Transverse colon (tissue), 4 donors: ENCODE data around the gene BRD8. TPM values are rescaled to one million over a fixed set of nuclear protein-coding genes. Genes with fewer than 3 reads are reported as not detected.

Experiments used
- DNase-seq: peaks from one replicate; pipeline ENCODE4 v3.0.0-alpha.2; 2019
- H3K27ac ChIP-seq, 4 donors: fragments of 200-600 bp; sonication (generic); 2 replicates each; pipeline ENCODE4 v1.5.1; 2016 to 2018; ENCODE audit warnings: inconsistent platforms in 4 of 4
- H3K27me3 ChIP-seq: fragments of 200-600 bp; sonication (generic); 2 replicates; pipeline ENCODE4 v1.5.1; 2017; ENCODE audit warnings: inconsistent platforms
- H3K36me3 ChIP-seq, 4 donors: fragments of 200-600 bp; sonication (generic); 2 replicates each; pipeline ENCODE4 v1.5.1; 2017 to 2019; ENCODE audit warnings: inconsistent platforms in 4 of 4
- H3K4me1 ChIP-seq, 4 donors: fragments of 200-600 bp; sonication (generic); 2 replicates each; pipeline ENCODE4 v1.5.1; 2017 to 2020; ENCODE audit warnings: inconsistent platforms in 4 of 4
- H3K4me3 ChIP-seq, 4 donors: fragments of 200-600 bp; sonication (generic); 1 replicate in 1 of 4; 2 replicates in 3 of 4; pipeline versions ENCODE4 v1.5.1 to v1.6.1; 2017 to 2019; ENCODE audit warnings: inconsistent platforms in 4 of 4
- H3K9me3 ChIP-seq, 2 donors: fragments of 200-600 bp; sonication (generic); 2 replicates each; pipeline ENCODE4 v1.5.1; 2017 to 2019; ENCODE audit warnings: inconsistent platforms in 2 of 2
- EP300 ChIP-seq: sonication (generic); formaldehyde crosslinking; IDR thresholded peaks from one replicate; pipeline ENCODE4 v1.6.1; 2017; ENCODE audit warnings: antibody characterized with exemption, low read depth
- POLR2A ChIP-seq: fragments of 450-650 bp; IDR thresholded peaks from one replicate; pipeline ENCODE4 v1.6.1; 2016; ENCODE audit warnings: antibody characterized with exemption, mild to moderate bottlenecking, moderate library complexity
- POLR2AphosphoS5 ChIP-seq, 3 donors: sonication (generic); formaldehyde crosslinking; IDR thresholded peaks; one replicate each; pipeline ENCODE4 v1.6.1; 2016; ENCODE audit warnings: antibody characterized with exemption in 3 of 3
- WGBS, 2 donors: methylation state at CpG; one replicate each; pipeline ENCODE4 v1.1.5; 2018; ENCODE audit warnings: low coverage in 1 of 2; 5-methylcytosine and 5-hydroxymethylcytosine counted together
- in situ Hi-C, 4 donors: fragments of 200-750 bp; cut with MboI; loops; one replicate each; pipeline versions ENCODE4 v1.15.0 to v1.15.1; 2017; ENCODE audit warnings: low sequenced_read_pairs in 3 of 4, low pct_ligation_motif_present in 1 of 4, low pct_unique_long_range_greater_than_20kb in 1 of 4
- intact Hi-C: fragments of 100-400 bp; cut with DNase I; formaldehyde crosslinking; loops from one replicate; pipeline ENCODE4 v1.15.1; 2023; ENCODE audit warnings: low total_unique reads
- total RNA-seq, 4 donors: library from RNA; depleted of rRNA; stranded (reverse); fragments of >200 nt; gene quantifications; one replicate each; pipeline ENCODE4 v1.1.0, GENCODE V29; 2016
- TF ChIP-seq, protein P1 (sequence below), 5 experiments: fragments of 200-600 bp in 3 of 5; fragments of 450-650 bp in 2 of 5; sonication (generic) in 3 of 5; IDR thresholded peaks; 1 replicate in 2 of 5; 2 replicates in 3 of 5; pipeline ENCODE4 v1.5.1; 2016 to 2017; ENCODE audit warnings: antibody characterized with exemption in 5 of 5, inconsistent platforms in 3 of 5, mild to moderate bottlenecking in 2 of 5, moderate library complexity in 1 of 5

The BRD8 gene
- total RNA-seq, 4 donors from 2014 or later, result 31.0 to 168 (median 47.7) TPM

DNA sequence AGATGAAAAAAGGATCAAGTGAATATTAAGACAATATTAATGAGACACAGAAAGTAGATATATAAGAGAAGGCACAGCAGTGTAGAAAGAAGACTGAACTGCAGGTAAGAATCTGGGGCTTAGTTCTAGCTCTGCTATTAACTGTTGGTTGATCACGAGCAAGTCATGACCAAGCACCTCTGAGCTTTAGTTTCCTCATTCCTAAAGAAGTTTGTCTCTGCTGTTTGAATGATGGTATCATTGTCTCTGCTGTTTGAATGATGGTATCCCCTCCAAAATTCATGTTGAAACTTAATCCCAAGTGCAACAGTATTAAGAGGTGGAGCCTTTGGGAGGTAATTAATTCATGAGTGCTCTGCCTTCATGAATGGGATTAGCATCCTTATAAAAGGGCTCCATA is 36.7 kb downstream of the BRD8 start:
- no peak overlapping the region for H3K27ac ChIP-seq
- H3K4me1 ChIP-seq, result peaks cover 0 to 15% (median 3%) of the 10 kb centered on the region in 4 donors
- H3K4me3 ChIP-seq, result no peak overlapping the region
- H3K27me3 ChIP-seq, result peaks cover 3% of the 10 kb centered on the region
- intact Hi-C loops, result no loop called here
- in situ Hi-C loops, result loop anchor here in 1 of 4 donors (25.0 kb wide), 1 partner anchor 354 kb away; no protein-coding TSS in a partner anchor
- 71 to 100% methylated on average over 1 of the region's 1 CpG for WGBS, 2 donors
- H3K9me3 ChIP-seq, result no peaks in the 10 kb centered on the region
- no peak for DNase-seq
- TF ChIP-seq POLR2AphosphoS5 (IDR thresholded peaks at IDR 0.05) (no peak), POLR2A (no peak), EP300 (no peak)
- TF ChIP-seq, protein P1, sequence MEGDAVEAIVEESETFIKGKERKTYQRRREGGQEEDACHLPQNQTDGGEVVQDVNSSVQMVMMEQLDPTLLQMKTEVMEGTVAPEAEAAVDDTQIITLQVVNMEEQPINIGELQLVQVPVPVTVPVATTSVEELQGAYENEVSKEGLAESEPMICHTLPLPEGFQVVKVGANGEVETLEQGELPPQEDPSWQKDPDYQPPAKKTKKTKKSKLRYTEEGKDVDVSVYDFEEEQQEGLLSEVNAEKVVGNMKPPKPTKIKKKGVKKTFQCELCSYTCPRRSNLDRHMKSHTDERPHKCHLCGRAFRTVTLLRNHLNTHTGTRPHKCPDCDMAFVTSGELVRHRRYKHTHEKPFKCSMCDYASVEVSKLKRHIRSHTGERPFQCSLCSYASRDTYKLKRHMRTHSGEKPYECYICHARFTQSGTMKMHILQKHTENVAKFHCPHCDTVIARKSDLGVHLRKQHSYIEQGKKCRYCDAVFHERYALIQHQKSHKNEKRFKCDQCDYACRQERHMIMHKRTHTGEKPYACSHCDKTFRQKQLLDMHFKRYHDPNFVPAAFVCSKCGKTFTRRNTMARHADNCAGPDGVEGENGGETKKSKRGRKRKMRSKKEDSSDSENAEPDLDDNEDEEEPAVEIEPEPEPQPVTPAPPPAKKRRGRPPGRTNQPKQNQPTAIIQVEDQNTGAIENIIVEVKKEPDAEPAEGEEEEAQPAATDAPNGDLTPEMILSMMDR (IDR thresholded peaks at IDR 0.05), result no peak
- no peaks in the 10 kb centered on the region for H3K36me3 ChIP-seq

DNA sequence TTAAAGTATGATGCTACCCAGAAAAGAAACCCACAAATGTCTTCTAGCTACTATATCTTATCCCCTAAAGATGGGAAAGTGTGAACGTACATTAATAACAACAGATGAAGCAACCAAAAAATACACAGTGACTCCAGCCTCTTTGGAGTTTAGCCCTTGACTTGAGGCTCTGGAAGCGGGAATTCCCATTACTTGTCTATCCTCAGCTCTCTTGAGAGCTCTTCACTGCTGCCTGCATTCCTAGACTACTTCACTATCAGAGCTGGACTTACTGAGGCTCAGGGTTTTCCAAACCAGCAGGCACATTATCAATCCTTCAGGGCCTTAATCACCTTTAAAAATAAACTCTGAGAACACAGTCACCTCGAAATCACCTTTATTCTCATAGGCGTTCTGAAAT is 38.2 kb downstream of the BRD8 start:
- Histone ChIP-seq H3K4me1 (peaks cover 0 to 15% (median 3%) of the 10 kb centered on the region in 4 donors), H3K4me3 (no peak overlapping the region), H3K27me3 (peaks cover 3% of the 10 kb centered on the region), H3K27ac (no peak overlapping the region), H3K36me3 (no peaks in the 10 kb centered on the region), H3K9me3 (no peaks in the 10 kb centered on the region)
- TF ChIP-seq POLR2A, result no peak
- TF ChIP-seq, protein P1 (IDR thresholded peaks at IDR 0.05), result no peak
- no peak for TF ChIP-seq POLR2AphosphoS5 (IDR thresholded peaks at IDR 0.05)
- TF ChIP-seq EP300, result no peak
- in situ Hi-C loops (loop anchor here in 1 of 4 donors (25.0 kb wide), 1 partner anchor 353 kb away; no protein-coding TSS in a partner anchor), intact Hi-C loops (no loop called here)
- 50 to 64% methylated on average over 2 to 4 of the region's 4 CpGs for WGBS, 2 donors
- no peak for DNase-seq

DNA sequence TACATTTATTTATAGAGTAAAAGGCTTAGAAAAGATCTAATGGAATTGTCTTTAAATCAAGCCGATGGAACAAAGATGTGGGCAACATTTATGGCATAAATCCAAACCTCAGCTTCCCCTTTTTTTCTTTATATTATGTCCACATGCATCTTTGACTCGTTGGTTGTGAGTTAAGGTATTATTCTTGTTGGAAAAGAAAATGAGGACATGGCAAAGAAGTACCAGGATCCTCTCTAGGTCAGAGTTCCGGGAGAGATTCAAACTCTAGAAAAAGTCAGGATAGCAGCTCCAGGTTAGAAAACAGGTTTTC is 38.7 kb downstream of the BRD8 start:
- intact Hi-C loops, result loop anchor here (10.0 kb wide), 1 partner anchor 365 kb away; no protein-coding TSS in a partner anchor
- no peaks in the 10 kb centered on the region for H3K36me3 ChIP-seq
- in situ Hi-C loops, result loop anchor here in 3 of 4 donors (5.0 to 25.0 kb wide), 4 partner anchors 62 to 355 kb away; no protein-coding TSS in a partner anchor
- H3K4me1 ChIP-seq, result peaks cover 0 to 15% (median 3%) of the 10 kb centered on the region in 4 donors
- DNase-seq, result no peak
- WGBS, 2 donors, result 43 to 46% methylated on average over 3 of the region's 3 CpGs
- H3K27ac ChIP-seq, result no peak overlapping the region
- TF ChIP-seq POLR2A (no peak), EP300 (no peak), POLR2AphosphoS5 (IDR thresholded peaks at IDR 0.05) (no peak)
- TF ChIP-seq, protein P1 (IDR thresholded peaks at IDR 0.05), result no peak
- H3K9me3 ChIP-seq, result no peaks in the 10 kb centered on the region
- peaks cover 3% of the 10 kb centered on the region for H3K27me3 ChIP-seq
- no peak overlapping the region for H3K4me3 ChIP-seq

DNA sequence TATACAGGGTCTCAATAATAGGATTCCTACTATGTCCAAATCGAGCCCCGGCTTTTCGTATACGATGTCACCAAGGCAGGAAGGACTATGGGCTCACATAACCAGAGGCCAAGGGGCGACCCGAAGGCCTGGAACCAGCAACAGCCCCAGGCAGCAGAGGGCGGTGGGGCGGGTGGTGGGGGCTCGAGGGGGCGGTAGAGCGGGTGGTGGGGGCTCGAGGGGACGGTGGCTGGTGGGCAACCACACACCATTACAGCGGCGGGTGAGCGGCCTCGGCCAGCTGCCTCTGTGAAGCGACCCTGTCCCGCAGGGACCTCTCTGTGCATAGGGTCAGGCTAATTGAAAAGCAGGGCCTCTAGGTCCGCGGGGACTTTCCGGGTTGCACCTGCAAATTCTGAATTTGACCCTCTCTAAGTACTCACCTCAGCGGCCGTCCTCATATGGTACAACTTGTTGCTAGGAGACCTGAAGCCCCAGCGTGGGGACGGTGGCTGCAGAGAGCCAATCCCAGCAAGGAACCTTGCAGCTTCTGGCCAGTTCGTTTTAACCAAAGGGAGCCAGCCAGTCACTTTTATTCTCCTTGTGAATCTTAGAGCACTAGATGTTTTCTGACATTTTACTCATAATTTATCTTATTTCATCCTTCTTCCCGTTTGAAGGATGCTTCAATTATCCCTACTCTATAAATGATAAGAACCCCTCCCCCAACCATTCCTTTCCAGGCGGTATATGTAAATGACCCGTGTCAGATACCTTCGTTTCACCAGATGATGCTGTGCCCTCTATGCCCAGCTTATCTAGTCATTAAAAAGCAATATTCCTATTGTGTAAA is 39.3 kb downstream of the BRD8 start, which contains the start of gene NME5:
Gene NME5, minus strand, starts transcription at position 480 of the 832 bp plus-strand sequence. CDS start 648 bp downstream, outside the sequence.
- H3K36me3 ChIP-seq, result no peaks in the 10 kb centered on the region
- 7 to 8% methylated on average over 6 to 14 of the region's 31 CpGs for WGBS, 2 donors
- H3K9me3 ChIP-seq, result no peaks in the 10 kb centered on the region
- peaks cover 0 to 15% (median 3%) of the 10 kb centered on the region in 4 donors for H3K4me1 ChIP-seq
- intact Hi-C loops, result loop anchor here (10.0 kb wide), 1 partner anchor 364 kb away; no protein-coding TSS in a partner anchor
- H3K4me3 ChIP-seq, result peak within 1 kb of the TSS; percentile 18 to 56 (median 38)
- in situ Hi-C loops, result loop anchor here in 3 of 4 donors (5.0 to 25.0 kb wide), 4 partner anchors 62 to 354 kb away; no protein-coding TSS in a partner anchor
- TF ChIP-seq POLR2A (no peak), POLR2AphosphoS5 (IDR thresholded peaks at IDR 0.05) (no peak), EP300 (no peak)
- TF ChIP-seq, protein P1 (IDR thresholded peaks at IDR 0.05), result no peak
- H3K27me3 ChIP-seq, result peaks cover 3% of the 10 kb centered on the region
- peak; percentile 63 for DNase-seq
- no peak within 1 kb of the TSS for H3K27ac ChIP-seq
